Limb (tissue), 2 donors: ENCODE measurements around the gene LIMK2.
"Not testable (repeated sequence)": the region's sequence is repeated elsewhere in the genome, so short reads cannot be mapped to it uniquely, and the experiment has no call there.

Experiments used
- DNase-seq, 2 donors: peaks; one replicate each; pipeline ENCODE4 v3.0.0-alpha.2; 2016; ENCODE audit errors: extremely low spot score in 2 of 2

The LIMK2 gene

DNA sequence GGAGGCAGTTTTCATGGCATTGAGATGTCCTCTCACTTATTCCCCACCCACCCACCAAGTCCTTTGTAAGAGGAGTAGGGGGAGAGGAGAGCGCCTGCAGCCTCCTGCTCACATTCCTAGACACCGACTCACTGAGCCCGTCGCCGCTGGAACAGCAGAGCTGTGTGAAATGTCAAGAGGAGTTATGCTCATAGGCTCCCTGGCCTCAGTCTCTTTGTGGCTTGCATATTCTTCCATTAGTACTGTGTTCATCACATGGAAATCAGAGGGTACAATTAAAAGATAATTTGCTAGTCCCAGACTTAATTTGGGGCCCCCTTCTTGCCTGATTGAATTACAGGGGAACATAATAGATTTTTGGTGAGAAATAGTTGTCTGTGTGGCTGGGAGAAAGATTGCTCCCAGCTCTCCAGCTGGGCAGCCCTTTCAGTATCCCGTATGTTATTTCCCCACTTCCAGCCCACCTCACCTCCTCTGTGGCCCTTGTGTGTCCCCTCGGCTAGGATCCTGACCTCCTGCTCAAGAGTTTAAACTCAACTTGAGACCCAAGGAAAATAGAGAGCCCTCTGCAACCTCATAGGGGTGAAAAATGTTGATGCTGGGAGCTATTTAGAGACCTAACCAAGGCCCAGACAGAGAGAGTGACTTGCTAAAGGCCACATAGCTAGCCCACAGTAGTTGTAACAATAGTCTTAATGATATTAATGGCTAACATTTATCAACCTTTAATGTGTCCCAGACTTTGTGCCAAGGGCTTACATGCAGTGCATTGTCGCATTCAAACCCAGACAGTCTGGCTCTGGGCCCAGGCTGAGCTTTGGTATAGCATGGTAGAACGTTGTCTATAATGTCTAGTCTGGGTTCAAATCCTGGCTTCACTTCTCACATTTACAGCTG is 32.2 kb downstream of the LIMK2 start:
- DNase-seq, result no peak

DNA sequence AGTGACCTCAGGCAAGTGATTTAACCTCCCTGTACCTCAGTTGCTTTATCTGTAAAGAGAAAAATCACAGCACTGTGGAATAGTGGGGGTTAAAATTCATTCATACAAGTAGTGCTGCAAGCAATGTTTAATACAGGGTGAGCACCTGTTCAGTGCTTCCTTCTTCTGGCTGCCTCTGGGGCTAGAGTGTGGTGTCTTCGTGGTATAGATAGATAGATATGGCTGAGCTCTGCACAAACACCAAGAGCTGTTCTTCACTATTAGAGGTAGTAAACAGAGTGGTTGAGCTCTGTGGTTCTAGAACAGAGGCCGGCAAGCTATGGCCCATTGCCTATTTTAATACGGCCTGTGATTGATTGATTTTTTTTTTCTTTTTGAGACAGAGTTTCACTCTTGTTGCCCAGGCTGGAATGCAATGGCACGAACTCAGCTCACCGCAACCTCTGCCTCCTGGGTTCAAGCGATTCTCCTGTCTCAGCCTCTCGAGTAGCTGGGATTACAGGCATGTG is 32.9 kb downstream of the LIMK2 start:
- no peak for DNase-seq

DNA sequence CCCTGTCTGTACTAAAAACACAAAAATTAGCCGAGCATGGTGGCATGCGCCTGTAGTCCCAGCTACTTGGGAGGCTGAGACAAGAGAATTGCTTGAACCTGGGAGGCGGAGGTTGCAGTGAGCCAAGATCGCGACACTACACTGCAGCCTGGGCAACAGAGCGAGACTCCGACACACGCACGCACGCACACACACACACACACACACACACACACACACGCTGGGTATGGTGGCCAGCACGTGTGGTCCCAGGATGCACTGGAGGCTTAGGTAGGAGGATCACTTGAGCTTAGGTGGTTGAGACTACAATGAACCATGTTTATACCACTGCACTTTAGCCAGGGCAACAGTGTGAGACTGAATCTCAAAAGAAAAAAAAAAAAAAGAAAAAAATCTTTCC is 33.9 kb downstream of the LIMK2 start:
- not testable (repeated sequence) for DNase-seq

DNA sequence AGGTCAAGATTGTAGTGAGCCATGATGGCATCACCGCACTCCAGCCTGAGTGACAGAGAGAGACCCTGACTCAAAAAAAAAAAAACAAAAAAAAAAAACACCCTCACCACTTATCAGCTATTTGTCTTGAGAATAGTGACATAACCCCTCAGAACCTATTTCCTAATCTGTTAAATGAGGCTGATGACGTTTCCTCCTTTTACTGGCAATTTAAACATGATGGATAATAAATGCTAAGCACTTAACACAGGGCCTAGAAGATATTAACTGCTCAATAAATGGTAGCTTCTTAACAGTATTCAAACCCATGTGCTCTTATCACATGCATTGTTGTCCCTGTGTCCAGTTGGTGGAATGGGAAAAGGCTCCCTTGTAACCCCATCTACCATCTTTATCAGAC is 34.6 kb downstream of the LIMK2 start:
- no peak for DNase-seq

DNA sequence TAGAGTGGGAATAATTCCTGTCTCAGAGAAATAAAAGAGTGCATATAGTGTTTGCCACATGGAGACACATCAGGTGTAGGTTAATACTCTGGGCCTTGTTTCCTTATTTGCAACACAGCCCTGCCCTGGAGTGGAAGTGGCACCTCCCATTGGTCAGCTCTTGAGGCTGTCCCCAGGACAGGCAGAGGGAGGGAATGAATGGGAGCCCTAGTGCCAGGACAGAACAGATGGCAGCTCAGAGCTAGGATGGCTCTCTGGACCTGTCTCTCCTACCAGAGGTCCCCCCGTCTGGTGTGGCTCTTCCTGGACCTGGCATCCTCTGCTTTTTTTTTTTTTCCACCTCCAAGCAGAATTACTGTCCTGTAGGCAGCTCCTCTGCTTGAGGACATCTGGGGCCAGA is 35.6 kb downstream of the LIMK2 start:
- no peak for DNase-seq

DNA sequence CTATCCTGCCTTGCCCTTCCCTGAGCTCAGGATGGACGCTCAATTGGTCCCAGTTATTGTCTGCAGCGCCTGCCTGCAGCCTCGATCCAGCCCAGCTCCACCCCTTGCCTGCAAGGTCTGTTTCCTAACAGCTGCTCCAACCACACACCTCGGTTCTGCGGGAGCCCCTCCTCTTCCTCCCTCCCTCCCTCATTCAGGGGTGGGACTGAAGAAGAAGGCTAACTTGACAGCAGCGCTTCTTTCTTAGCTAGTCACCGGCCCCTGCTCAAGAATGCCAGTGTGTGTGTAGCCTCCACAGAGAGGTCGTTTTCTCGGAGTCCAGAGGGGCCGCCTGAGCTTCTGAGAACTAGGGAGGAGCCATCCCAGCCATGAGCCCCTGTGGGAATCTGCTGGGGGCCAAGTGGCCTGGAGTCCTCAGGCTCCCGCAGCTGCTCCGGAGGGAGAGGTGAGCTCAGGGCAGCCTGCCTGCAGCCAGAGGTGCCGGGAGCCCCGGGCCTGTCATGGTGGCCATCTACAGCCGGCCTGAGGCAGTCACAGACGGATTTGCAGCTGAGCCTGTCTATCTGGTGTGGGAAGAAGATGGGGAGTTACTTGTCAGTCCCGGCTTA is 36.1 kb downstream of the LIMK2 start:
- DNase-seq, result peak; percentile 65 to 81

DNA sequence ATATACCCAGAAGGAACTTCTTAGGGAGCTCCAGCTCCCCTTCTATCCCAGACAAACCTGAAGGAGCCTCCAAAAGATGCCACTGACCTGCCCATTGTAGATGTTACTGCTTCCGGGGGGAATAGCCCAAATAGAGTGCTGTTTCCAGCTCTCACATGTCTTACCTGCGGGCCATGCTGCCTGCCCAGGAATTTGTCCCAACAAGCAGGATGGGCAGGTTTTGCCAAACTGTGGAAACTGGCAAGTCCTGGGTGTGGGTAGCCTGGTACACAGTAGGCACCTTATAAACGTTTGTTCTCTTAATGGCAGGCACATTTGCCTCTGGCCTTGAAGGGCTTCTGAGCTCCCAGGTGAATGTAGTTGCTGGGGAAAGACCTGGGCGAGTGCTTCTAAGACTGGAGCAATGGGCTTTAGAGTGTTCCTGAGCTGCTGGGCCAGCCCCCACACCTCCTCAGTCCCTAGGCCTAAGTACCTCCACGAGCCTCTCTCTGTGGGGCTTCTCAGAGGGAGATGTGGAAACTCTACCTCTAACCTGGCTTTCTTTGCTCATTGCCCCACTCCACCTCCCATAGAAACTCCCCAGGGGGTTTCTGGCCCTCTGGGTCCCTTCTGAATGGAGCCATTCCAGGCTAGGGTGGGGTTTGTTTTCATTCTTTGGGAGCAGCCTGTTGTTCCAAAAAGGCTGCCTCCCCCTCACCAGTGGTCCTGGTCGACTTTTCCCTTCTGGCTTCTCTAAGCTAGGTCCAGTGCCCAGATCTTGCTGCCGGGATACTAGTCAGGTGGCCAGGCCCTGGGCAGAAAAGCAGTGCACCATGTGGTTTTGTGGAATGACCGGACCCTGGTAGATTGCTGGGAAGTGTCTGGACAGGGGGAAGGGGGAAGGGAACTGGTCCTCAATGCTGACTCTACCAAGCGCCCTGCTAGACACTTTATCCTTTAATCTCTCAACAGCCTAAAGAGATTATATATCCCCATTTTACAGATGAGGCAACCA is 37.2 kb downstream of the LIMK2 start:
- DNase-seq, result no peak

DNA sequence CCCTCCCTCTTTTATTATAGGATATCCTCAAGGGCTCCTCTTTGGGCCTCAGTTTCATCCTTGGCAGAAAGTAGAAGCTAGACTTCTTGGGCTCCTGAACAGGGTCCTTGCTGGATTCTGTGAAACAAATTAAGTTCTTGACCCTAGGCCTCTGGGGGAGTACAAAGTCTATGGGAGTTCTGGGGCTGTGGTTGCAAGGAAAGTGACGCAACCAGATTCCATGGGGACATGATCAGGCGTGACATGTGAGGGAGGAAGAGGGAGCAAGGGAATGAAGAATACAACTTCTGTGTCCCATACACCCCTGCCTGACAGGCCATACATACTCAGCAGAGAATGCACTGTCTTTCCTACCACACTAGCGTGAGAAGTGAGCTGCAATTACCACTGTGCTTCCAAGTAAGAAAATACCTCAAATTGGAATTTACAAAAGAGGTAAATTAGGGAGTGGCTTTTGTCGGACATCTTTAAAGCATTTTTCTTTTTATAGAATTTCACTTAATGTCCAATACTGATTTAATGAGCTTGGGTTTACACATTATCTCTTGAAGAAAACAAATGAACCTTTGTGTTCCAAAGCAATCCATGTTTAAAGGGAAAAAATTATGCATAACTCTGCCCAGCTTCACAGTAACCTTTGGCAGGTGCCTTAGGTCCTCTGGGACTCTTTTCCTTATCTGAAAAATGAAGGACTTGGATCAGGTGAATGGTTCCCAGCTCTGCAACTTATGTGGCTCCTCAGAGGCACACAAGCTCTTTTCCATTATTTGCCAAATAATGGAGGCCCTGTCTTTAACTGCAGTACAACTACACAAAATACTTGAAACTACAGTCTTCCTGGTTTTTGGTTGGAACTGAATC is 38.9 kb downstream of the LIMK2 start:
- DNase-seq, result no peak

DNA sequence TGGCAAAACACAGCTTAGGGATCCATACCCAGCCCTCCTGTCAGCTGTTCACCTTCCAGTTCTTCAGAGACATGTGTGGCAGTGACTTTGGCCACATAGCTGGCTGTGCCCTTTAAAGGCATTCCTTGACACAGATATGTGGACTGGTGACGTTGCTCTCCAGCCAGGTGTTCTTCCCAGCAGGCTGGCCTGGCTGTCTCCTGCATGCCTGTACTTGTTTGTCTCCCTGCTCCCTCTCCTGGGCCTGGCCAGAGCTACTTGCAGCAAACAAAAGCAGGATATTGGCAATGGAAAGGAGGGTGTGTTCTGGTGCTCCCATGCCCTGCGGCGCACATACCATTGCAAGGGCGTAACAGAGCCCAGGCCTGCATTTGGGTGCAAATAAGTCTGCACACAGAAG is 41.9 kb downstream of the LIMK2 start:
- DNase-seq, result no peak

DNA sequence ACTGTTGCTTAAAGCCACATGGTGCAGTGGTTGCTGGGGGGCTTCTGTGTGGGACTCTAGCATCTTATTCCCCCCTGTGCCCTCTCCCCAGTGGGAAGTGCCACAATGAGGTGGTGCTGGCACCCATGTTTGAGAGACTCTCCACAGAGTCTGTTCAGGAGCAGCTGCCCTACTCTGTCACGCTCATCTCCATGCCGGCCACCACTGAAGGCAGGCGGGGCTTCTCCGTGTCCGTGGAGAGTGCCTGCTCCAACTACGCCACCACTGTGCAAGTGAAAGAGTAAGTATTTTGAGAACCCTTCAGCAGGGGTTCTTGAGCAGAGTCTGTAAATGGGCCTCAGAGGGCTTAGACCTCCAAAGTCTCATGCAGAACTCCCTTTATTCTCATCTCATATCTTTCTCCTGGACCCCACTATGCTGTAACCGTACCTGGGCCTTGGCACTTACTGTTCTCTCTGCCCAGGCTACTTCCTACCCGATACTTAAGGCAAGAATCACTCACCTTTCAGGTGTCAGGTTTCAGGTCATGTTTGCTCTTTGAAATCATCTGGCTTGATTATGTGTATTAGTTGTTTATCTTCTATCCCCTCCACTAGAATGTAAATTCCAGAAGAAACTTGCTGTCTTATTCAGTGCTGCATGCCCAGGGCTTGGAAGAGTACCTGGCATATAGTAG is 47.8 kb downstream of the LIMK2 start:
- DNase-seq, result no peak

DNA sequence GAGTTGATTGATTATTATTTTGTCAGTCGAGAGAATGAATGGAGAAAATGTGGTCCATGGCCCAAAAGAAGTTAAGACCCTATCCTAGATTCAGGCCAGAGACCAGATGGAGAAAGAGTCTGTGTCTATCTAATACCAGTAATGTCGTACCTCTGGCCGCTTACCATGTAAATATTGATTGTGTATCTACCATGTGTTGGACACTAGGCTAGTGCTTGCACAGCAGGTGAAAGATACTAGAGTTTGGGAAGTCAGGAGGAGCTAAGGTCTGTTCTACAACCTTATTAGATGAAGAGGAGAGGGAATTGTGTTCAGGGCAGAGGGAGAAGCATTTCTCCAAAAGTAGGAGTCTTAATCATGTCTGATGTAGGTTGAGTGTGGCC is 48.4 kb downstream of the LIMK2 start:
- no peak for DNase-seq

DNA sequence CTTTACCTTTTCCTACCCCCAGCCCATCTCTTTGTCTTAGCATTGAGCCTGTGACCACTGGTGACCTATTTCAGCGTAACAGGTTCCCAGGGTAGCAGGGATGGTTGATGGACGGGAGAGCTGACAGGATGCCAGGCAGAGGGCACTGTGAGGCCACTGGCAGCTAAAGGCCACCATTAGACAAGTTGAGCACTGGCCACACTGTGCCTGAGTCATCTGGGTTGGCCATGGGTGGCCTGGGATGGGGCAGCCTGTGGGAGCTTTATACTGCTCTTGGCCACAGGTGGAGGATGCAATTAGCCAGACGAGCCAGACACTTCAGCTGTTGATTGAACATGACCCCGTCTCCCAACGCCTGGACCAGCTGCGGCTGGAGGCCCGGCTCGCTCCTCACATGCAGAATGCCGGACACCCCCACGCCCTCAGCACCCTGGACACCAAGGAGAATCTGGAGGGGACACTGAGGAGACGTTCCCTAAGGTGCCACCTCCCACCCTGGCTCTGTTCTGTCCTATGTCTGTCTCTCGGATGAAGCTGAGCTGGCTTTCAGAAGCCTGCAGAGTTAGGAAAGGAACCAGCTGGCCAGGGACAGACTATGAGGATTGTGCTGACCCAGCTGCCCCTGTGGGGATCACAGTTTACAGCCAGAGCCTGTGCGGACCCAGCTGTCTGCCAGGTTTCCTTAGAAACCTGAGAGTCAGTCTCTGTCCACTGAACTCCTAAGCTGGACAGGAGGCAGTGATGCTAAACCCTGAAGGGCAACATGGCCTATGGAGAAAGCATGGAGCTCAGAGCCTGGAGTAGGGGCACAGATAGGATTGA is 50.4 kb downstream of the LIMK2 start:
- DNase-seq, result no peak

DNA sequence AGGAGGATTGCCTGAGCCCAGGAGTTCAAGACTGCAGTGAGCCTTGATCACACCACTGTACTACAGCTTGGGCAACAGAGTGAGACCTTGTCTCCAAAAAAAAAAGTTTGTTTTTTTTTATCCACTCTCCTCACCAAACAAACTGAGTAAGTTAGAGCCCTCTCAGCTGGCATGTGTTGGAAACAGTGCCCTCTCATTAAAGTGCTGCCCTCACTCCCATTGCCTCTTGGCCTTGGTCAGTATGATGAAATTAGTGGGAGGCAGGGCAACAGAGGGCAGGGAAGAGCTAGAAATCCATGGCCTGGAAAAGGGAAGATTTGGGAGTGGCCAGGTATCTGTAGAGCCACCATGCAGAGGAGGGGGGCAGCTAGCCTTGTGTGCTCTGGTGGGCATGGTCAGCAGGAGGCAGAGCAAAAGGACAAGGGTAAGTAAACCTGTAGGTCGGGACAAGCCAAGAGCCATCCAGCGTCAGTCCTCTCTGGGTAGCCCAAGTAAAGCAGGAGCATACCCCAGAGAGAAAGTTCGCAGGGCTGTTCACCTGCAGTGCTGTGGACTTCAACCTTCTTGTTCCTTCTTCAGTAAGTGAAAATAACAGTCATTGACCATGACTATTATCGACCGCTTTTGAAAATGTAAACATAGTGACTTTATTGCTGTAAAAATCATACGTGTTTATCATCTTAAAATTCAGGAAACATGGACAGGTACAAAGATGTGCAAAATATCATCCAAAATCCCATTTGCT is 52.0 kb downstream of the LIMK2 start:
- DNase-seq, result no peak

DNA sequence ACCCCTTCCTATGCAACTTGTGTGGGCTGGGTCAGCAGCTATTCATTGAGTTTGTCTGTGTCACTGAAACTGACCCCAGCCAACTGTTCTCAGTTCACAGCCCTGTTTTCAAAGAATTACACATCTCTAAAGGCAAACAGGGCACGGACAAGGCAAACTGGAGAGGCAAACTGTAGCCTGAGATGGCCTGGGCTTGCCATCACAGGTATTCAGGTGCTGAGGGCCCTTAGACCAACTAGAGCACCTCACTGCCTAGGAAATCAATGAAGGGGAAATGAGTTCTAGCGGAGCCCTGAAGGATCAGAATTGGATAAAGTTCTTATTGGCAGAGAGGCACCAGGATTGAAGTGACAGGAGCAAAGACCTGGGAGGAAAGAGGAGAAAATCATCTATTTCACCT is 56.2 kb downstream of the LIMK2 start:
- DNase-seq, result no peak

DNA sequence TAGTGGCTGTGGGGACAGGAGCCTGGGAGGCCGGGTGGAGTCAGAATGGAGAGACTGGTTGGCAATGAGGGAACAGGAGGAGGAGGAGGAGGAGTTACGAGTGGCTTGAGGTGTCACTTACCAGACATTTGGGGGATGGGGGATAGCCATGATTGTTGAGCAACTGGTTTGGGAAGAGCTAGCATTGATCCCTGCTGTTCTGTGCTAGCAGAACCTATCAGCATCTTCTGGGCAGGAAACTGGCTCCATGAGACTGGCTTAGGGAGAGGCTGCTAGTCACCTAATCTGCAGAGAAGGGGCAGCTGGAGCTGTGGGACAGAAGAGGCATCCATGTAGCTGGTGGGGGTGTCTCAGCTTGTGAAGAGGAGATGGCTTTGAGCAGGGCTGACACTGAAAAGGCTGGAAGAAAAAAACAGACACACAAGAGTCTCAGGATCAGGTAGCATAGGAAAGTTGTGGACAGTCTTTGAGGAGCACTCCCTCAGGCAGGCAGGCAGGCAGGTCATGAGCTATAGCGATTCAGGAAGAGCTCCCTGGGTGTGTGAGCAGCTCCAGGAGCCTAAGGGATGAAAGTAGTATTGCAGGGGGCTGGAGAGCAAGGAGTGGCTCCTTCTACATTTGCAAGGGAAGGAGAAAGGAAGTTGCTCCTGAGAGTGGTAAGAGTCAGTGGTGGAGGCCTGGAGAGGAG is 57.9 kb downstream of the LIMK2 start:
- DNase-seq, result no peak

DNA sequence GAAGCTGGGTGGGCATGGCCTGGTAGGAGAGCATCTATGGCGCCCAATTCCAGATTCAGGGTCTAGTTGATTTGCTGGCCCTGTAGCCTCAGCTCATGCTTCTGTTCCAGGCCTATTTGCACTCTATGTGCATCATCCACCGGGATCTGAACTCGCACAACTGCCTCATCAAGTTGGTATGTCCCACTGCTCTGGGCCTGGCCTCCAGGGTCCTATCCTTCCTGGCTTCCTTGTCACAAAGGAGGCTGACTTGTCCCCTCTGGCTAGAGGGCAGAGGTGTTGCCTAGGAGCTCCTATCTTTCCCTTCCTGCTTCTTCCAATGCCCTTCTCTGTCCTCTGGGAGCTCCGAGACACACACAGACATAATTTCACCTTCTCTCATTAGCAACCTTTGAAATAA is 58.9 kb downstream of the LIMK2 start:
- no peak for DNase-seq

DNA sequence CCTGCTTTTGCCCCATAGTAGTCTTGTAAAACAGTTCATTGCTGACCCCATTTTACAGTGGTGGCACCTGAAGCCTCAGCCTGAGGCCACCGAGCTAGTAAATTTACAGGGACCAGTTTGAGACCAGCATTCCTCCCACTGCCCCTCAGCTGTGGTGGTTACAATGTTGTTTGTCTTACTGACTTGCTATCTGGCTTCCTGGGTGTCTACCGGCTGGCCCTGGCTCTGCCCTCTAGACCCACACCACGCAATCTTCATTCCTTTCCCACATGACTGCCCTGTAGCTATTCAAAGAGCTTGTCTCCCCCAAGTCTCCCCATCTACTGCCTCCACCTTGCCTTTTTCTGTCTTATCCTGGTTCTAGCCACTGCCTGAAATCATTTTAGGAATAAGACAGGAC is 59.4 kb downstream of the LIMK2 start:
- DNase-seq, result no peak
